Cardiac muscle cell (in vitro differentiated cells and primary cell): ENCODE data around the gene AGFG2. TPM values are rescaled to one million over a fixed set of nuclear protein-coding genes. Genes with fewer than 3 reads are reported as not detected.

Experiments
- DNase-seq, 2 donors: peaks; one replicate each; pipeline versions ENCODE4 v3.0.0 to v3.0.0-alpha.2; 2010 to 2017; ENCODE audit warnings: low read depth in 1 of 2, low spot score in 1 of 2
- H3K27ac ChIP-seq: fragments of 200-600 bp; sonication (generic); 2 replicates; pipeline ENCODE4 v1.5.1; 2016
- H3K27me3 ChIP-seq: fragments of 200-600 bp; sonication (generic); 2 replicates; pipeline ENCODE4 v1.6.0; 2016; ENCODE audit warnings: control low read depth
- H3K36me3 ChIP-seq: fragments of 200-600 bp; sonication (generic); 2 replicates; pipeline ENCODE4 v1.5.1; 2016; ENCODE audit warnings: control low read depth
- H3K4me1 ChIP-seq: fragments of 200-600 bp; sonication (generic); 2 replicates; pipeline ENCODE4 v1.8.1; 2017; ENCODE audit warnings: low read depth, mild to moderate bottlenecking, mixed run types
- H3K4me3 ChIP-seq: fragments of 200-600 bp; sonication (generic); 2 replicates; pipeline ENCODE4 v1.5.1; 2016; ENCODE audit warnings: mild to moderate bottlenecking
- H3K9me3 ChIP-seq: fragments of 200-600 bp; sonication (generic); 2 replicates; pipeline ENCODE4 v1.5.1; 2017; ENCODE audit warnings: low read depth, mild to moderate bottlenecking, control low read depth
- CTCF ChIP-seq: IDR thresholded peaks from 2 replicates; pipeline ENCODE4 v1.5.1; 2012; ENCODE audit warnings: low read depth, mild to moderate bottlenecking, low read length
- polyA plus RNA-seq: library from polyadenylated mRNA; unstranded; fragments of >200 nt; fragmentation: Nextera tagmentation; extraction: Ambion mirVana; gene quantifications from 2 replicates; pipeline ENCODE4 v1.2.1, GENCODE V29; 2016
- total RNA-seq: library from RNA; depleted of rRNA; stranded (reverse); fragments of >200 nt; gene quantifications from 2 replicates; pipeline ENCODE4 v1.2.3, GENCODE V29; 2016

AGFG2 gene
- total and polyA plus RNA-seq, 2 experiments from 2014 or later: 17.0 to 21.7 TPM

GRCh38 chr7:100606313-100606712 is 67.3 kb downstream of the AGFG2 start:
- no peaks in the 10 kb centered on the region for H3K36me3 ChIP-seq
- H3K27ac ChIP-seq: no peak overlapping the region
- no peak overlapping the region for H3K4me3 ChIP-seq

GRCh38 chr7:100607111-100607510 is 68.1 kb downstream of the AGFG2 start:
- no peaks in the 10 kb centered on the region for H3K9me3 ChIP-seq
- no peaks in the 10 kb centered on the region for H3K27me3 ChIP-seq
- no peaks in the 10 kb centered on the region for H3K36me3 ChIP-seq
- DNase-seq: no peak
- TF ChIP-seq CTCF: no peak
- no peak overlapping the region for H3K27ac ChIP-seq
- H3K4me3 ChIP-seq: no peak overlapping the region
- peaks cover 18% of the 10 kb centered on the region for H3K4me1 ChIP-seq

More at GRCh38 chr7:100606313-100606712, 67.3 kb downstream of the AGFG2 start:
- Histone ChIP-seq H3K4me1 (peaks cover 21% of the 10 kb centered on the region), H3K9me3 (no peaks in the 10 kb centered on the region), H3K27me3 (no peaks in the 10 kb centered on the region)
- no peak for DNase-seq
- TF ChIP-seq CTCF: no peak

- no peaks in the 10 kb centered on the region for H3K36me3 ChIP-seq
- H3K27me3 ChIP-seq: no peaks in the 10 kb centered on the region
- no peak for DNase-seq
- H3K27ac ChIP-seq: no peak overlapping the region
- no peaks in the 10 kb centered on the region for H3K4me1 ChIP-seq
- H3K9me3 ChIP-seq: no peaks in the 10 kb centered on the region
- H3K4me3 ChIP-seq: no peak overlapping the region
- TF ChIP-seq CTCF: no peak
Observed at GRCh38 chr7:100609958-100610357, 71.0 kb downstream of the AGFG2 start.

GRCh38 chr7:100611983-100612729 is 73.2 kb downstream of the AGFG2 start, which contains the start of gene MOSPD3:
Gene MOSPD3 (plus strand): TSS chr7:100612540. CDS start chr7:100612792, 252 bp downstream.
- TF ChIP-seq CTCF: no peak
- peak; percentile 99 to 100 for DNase-seq
- Histone ChIP-seq H3K9me3 (no peaks in the 10 kb centered on the region), H3K36me3 (no peaks in the 10 kb centered on the region), H3K4me1 (no peaks in the 10 kb centered on the region), H3K4me3 (peak within 1 kb of the TSS; percentile 72), H3K27ac (peak within 1 kb of the TSS; percentile 86), H3K27me3 (no peaks in the 10 kb centered on the region)

- Histone ChIP-seq H3K4me3 (peak overlapping the region; percentile 72), H3K36me3 (no peaks in the 10 kb centered on the region), H3K27ac (no peak overlapping the region), H3K9me3 (no peaks in the 10 kb centered on the region), H3K27me3 (no peaks in the 10 kb centered on the region), H3K4me1 (no peaks in the 10 kb centered on the region)
- no peak for DNase-seq
- TF ChIP-seq CTCF: peak; percentile 7
Observed at GRCh38 chr7:100612730-100613390, 73.9 kb downstream of the AGFG2 start.
